Stomach smooth muscle (tissue), 2 donors: ENCODE results near the gene PRG3.

Source experiments
- H3K27ac ChIP-seq: one replicate; pipeline ENCODE4 v1.7.0; 2013; ENCODE audit warnings: mild to moderate bottlenecking, low read length, inconsistent platforms
- H3K27me3 ChIP-seq, 2 donors: one replicate each; pipeline ENCODE4 v1.7.0; 2013; ENCODE audit warnings: low read length in 2 of 2; ENCODE audit not compliant: insufficient read depth in 2 of 2, control insufficient read depth in 1 of 2
- H3K36me3 ChIP-seq, 2 donors: one replicate each; pipeline ENCODE4 v1.7.0; 2013; ENCODE audit warnings: low read length in 2 of 2; ENCODE audit not compliant: control insufficient read depth in 2 of 2, insufficient read depth in 2 of 2
- H3K4me1 ChIP-seq: one replicate; pipeline ENCODE4 v1.7.0; 2013; ENCODE audit warnings: low read length; ENCODE audit not compliant: control insufficient read depth, insufficient read depth
- H3K4me3 ChIP-seq, 2 donors: one replicate each; pipeline ENCODE4 v1.7.0; 2013; ENCODE audit warnings: low read length in 2 of 2
- H3K9ac ChIP-seq, 2 donors: one replicate each; pipeline ENCODE4 v1.7.0; 2013; ENCODE audit warnings: low read length in 2 of 2, mild to moderate bottlenecking in 1 of 2
- H3K9me3 ChIP-seq, 2 donors: one replicate each; pipeline ENCODE4 v1.7.0; 2013; ENCODE audit warnings: low read length in 2 of 2; ENCODE audit not compliant: control insufficient read depth in 2 of 2
- donor health status: healthy.
- donor health status: Pancreatic carcinoma.

Gene PRG3

GRCh38 chr11:57336111-57336666 lies 44.8 kb downstream of the PRG3 start:
- peaks cover 19% of the 10 kb centered on the region for H3K4me1 ChIP-seq
- peak overlapping the region; percentile 78 for H3K27ac ChIP-seq
- peaks cover 0 to 2% of the 10 kb centered on the region in 2 donors for H3K27me3 ChIP-seq
- peaks cover 18 to 22% of the 10 kb centered on the region in 2 donors for H3K36me3 ChIP-seq
- H3K9me3 ChIP-seq = no peaks in the 10 kb centered on the region
- H3K4me3 ChIP-seq = peak overlapping the region; percentile 55 to 81
- peak overlapping the region; percentile 81 to 93 for H3K9ac ChIP-seq

- Histone ChIP-seq H3K4me3 (peak within 1 kb of the TSS; percentile 74 to 81), H3K9ac (peak within 1 kb of the TSS; percentile 81 to 93), H3K4me1 (peaks cover 19% of the 10 kb centered on the region), H3K27me3 (peaks cover 0 to 2% of the 10 kb centered on the region in 2 donors), H3K36me3 (peaks cover 24 to 27% of the 10 kb centered on the region in 2 donors), H3K9me3 (no peaks in the 10 kb centered on the region), H3K27ac (peak within 1 kb of the TSS; percentile 78)
These were observed 45.4 kb downstream of the PRG3 start, which contains the start of gene SSRP1 for GRCh38 chr11:57335343-57336110. SSRP1 (minus strand) TSS chr11:57335892; CDS start chr11:57335121, 771 bp downstream.

- Histone ChIP-seq H3K4me3 (peak overlapping the region; percentile 74 to 81), H3K27me3 (peaks cover 0 to 2% of the 10 kb centered on the region in 2 donors), H3K9me3 (no peaks in the 10 kb centered on the region), H3K36me3 (peaks cover 29 to 32% of the 10 kb centered on the region in 2 donors), H3K4me1 (peaks cover 19% of the 10 kb centered on the region), H3K9ac (peak overlapping the region; percentile 75 to 86), H3K27ac (peak overlapping the region; percentile 78)
These were observed 46.0 kb downstream of the PRG3 start for GRCh38 chr11:57335023-57335342.

- H3K9ac ChIP-seq = no peak overlapping the region
- no peaks in the 10 kb centered on the region for H3K27me3 ChIP-seq
- no peaks in the 10 kb centered on the region for H3K9me3 ChIP-seq
- H3K27ac ChIP-seq = no peak overlapping the region
- H3K4me1 ChIP-seq = peaks cover 19% of the 10 kb centered on the region
- no peak overlapping the region for H3K4me3 ChIP-seq
- H3K36me3 ChIP-seq = peaks cover 47 to 50% of the 10 kb centered on the region in 2 donors
These were observed 48.1 kb downstream of the PRG3 start for GRCh38 chr11:57332694-57333440.

- Histone ChIP-seq H3K4me1 (peaks cover 19% of the 10 kb centered on the region), H3K36me3 (peaks cover 57 to 59% of the 10 kb centered on the region in 2 donors), H3K4me3 (no peak overlapping the region), H3K27me3 (no peaks in the 10 kb centered on the region), H3K9ac (no peak overlapping the region), H3K9me3 (no peaks in the 10 kb centered on the region), H3K27ac (no peak overlapping the region)
These were observed 49.2 kb downstream of the PRG3 start for GRCh38 chr11:57331720-57332119.

DNA sequence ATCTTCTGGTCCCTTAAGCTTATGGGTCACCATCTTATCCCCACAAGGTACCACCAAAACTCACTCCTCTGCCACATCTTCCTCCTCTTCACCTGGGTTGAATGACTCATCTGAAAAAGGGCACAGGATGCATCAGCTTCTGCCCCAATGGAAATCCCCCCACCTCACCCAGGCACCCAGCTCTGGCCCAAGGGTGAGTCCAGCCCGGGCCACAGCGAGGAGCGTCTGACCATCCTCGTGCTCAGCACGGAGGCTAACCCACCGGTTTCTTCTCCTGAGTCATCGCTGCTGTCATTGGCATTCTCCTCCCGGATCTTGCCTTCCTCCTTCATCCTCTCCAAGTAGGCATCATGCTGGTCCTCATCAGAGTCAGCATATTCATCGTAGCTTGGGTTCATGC lies 50.9 kb downstream of the PRG3 start:
- Histone ChIP-seq H3K9ac (no peak overlapping the region), H3K9me3 (no peaks in the 10 kb centered on the region), H3K4me1 (peaks cover 25% of the 10 kb centered on the region), H3K27ac (no peak overlapping the region), H3K4me3 (no peak overlapping the region), H3K36me3 (peaks cover 59 to 61% of the 10 kb centered on the region in 2 donors), H3K27me3 (no peaks in the 10 kb centered on the region)

GRCh38 chr11:57327721-57328120 lies 53.2 kb downstream of the PRG3 start:
- no peak overlapping the region for H3K27ac ChIP-seq

More at GRCh38 chr11:57327721-57328120, 53.2 kb downstream of the PRG3 start:
- H3K4me3 ChIP-seq = no peak overlapping the region
- no peak overlapping the region for H3K9ac ChIP-seq
- peaks cover 54 to 55% of the 10 kb centered on the region in 2 donors for H3K36me3 ChIP-seq
- H3K9me3 ChIP-seq = no peaks in the 10 kb centered on the region
- peaks cover 30% of the 10 kb centered on the region for H3K4me1 ChIP-seq
- H3K27me3 ChIP-seq = no peaks in the 10 kb centered on the region
